ENCODE data around the gene CDRT4.

DNA sequence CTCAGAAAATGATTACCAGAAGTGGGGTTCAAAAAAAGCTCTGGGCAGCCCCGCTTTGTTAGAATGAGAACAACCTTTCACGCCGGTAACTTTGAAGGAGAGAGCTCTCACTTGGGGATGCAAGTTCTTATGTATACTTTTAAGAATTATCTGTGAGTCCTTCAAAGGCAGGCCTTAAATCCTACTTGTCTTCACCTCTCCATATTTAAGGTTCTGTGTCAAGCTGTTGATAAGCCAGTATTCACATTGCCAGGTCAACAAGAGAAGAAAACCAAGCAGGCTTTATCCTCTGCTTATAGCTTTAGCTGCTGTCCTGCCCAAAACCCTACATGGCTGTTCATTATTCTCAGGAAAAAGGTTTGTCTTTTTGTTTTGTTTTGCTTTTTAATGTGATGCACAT is 42.9 kb downstream of the CDRT4 start:
- TF ChIP-seq TCF12 (IDR thresholded peaks at IDR 0.05; ENCODE audit: low read depth, low read length) (no peak), BACH1 (IDR thresholded peaks at IDR 0.05; ENCODE audit: borderline replicate concordance) (no peak), ZNF274 (IDR thresholded peaks at IDR 0.05; ENCODE audit: insufficient read depth, insufficient read length) (no peak), MYC (IDR thresholded peaks at IDR 0.05; ENCODE audit: insufficient read depth, insufficient read length, insufficient replicate concordance, low read length, severe bottlenecking) (no peak)
- TF ChIP-seq, protein P1, sequence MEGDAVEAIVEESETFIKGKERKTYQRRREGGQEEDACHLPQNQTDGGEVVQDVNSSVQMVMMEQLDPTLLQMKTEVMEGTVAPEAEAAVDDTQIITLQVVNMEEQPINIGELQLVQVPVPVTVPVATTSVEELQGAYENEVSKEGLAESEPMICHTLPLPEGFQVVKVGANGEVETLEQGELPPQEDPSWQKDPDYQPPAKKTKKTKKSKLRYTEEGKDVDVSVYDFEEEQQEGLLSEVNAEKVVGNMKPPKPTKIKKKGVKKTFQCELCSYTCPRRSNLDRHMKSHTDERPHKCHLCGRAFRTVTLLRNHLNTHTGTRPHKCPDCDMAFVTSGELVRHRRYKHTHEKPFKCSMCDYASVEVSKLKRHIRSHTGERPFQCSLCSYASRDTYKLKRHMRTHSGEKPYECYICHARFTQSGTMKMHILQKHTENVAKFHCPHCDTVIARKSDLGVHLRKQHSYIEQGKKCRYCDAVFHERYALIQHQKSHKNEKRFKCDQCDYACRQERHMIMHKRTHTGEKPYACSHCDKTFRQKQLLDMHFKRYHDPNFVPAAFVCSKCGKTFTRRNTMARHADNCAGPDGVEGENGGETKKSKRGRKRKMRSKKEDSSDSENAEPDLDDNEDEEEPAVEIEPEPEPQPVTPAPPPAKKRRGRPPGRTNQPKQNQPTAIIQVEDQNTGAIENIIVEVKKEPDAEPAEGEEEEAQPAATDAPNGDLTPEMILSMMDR (IDR thresholded peaks at IDR 0.05 in 2 of 3, conservative IDR thresholded peaks at IDR 0.05 in 1 of 3; ENCODE audit: control insufficient read depth in 2 of 3, extremely low read depth in 1 of 3, insufficient read depth in 1 of 3, low read depth in 3 of 3, low read length in 3 of 3), result no peak
